Endothelial cell of umbilical vein (primary cell): Measurements from ENCODE around the gene HK1.

Experiments
- EZH2 ChIP-seq: IDR thresholded peaks from 2 replicates; pipeline ENCODE4 v1.6.1; 2012; ENCODE audit warnings: borderline replicate concordance, low read depth, mild to moderate bottlenecking, moderate library complexity, low read length, inconsistent platforms; ENCODE audit not compliant: severe bottlenecking
- POLR2A ChIP-seq: IDR thresholded peaks from 2 replicates; pipeline ENCODE4 v1.6.1; 2012; ENCODE audit warnings: low read depth, mild to moderate bottlenecking, control low read depth, low read length
- POLR2AphosphoS5 ChIP-seq: IDR thresholded peaks from 2 replicates; pipeline ENCODE4 v1.6.1; 2012; ENCODE audit warnings: low read depth, mild to moderate bottlenecking, control low read depth, low read length, moderate library complexity; ENCODE audit not compliant: insufficient read depth
- TF ChIP-seq, protein P1 (sequence below), 2 donors: IDR thresholded peaks; 1 replicate in 1 of 2; 2 replicates in 1 of 2; pipeline ENCODE4 v1.5.1; 2011; ENCODE audit warnings: low read length in 2 of 2, mild to moderate bottlenecking in 2 of 2, moderate library complexity in 2 of 2, control low read depth in 1 of 2, inconsistent platforms in 1 of 2, low read depth in 1 of 2; ENCODE audit not compliant: insufficient read depth in 1 of 2; ENCODE audit errors: extremely low read depth in 1 of 2

DNA sequence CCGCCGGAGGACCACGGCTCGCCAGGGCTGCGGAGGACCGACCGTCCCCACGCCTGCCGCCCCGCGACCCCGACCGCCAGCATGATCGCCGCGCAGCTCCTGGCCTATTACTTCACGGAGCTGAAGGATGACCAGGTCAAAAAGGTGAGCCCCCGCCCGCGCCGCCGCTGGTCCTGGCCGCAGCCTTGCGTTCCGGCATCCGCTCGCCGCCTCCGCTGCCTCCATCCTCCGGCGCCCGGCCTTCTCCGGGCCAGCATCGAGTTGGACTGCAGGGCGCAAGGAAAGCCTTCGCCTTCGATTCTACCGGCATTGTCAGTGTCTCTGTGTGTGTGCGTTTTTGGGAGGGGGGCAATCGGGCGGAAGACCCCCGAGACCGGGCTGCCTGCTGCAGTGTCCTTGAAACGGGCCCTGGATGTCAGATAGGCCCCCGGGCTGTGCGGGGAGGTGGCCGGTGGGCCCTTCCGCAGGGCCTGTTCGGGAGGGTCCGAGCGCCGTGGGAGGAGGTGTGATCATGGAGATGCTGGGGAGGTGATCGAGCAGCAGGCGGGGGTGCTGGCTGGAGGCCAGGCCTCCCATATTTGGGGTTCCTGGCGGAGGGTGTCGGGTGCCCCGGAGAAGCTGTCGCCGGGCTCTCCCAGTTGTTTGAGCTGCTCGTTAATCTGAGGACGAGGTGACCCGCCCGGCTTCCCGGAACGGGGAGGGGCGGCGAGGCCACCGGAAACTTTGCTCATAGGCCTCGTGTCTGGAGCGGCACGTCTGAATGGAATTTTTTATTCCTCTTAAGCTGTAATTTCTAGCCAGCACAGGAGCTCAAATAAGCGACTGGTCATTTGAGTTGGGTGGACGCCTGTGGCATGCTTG is 40.8 kb downstream of the HK1 start:
- TF ChIP-seq, protein P1, sequence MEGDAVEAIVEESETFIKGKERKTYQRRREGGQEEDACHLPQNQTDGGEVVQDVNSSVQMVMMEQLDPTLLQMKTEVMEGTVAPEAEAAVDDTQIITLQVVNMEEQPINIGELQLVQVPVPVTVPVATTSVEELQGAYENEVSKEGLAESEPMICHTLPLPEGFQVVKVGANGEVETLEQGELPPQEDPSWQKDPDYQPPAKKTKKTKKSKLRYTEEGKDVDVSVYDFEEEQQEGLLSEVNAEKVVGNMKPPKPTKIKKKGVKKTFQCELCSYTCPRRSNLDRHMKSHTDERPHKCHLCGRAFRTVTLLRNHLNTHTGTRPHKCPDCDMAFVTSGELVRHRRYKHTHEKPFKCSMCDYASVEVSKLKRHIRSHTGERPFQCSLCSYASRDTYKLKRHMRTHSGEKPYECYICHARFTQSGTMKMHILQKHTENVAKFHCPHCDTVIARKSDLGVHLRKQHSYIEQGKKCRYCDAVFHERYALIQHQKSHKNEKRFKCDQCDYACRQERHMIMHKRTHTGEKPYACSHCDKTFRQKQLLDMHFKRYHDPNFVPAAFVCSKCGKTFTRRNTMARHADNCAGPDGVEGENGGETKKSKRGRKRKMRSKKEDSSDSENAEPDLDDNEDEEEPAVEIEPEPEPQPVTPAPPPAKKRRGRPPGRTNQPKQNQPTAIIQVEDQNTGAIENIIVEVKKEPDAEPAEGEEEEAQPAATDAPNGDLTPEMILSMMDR (IDR thresholded peaks at IDR 0.05; ENCODE audit: extremely low read depth in 1 of 2, insufficient read depth in 1 of 2, low read depth in 1 of 2, low read length in 2 of 2): no peak
- TF ChIP-seq EZH2 (no peak), POLR2A (peak; percentile 68), POLR2AphosphoS5 (peak; percentile 65)
